DMS53 treated with DMSO at 0.1 percent for 48 hours (cell line): ENCODE data around the gene ACOT11.

Experiments
- DNase-seq: peaks from one replicate; lab custom pipeline; 2025; ENCODE audit not compliant: unreplicated experiment; lab: John Stamatoyannopoulos, UW

ACOT11 gene

GRCh38 chr1:54640863-54641836, 93.1 kb downstream of the ACOT11 start, which contains the start of gene MROH7:
MROH7 (plus strand) TSS chr1:54641786; CDS start chr1:54652927, 11,141 bp downstream.
- no peak for DNase-seq

DNA sequence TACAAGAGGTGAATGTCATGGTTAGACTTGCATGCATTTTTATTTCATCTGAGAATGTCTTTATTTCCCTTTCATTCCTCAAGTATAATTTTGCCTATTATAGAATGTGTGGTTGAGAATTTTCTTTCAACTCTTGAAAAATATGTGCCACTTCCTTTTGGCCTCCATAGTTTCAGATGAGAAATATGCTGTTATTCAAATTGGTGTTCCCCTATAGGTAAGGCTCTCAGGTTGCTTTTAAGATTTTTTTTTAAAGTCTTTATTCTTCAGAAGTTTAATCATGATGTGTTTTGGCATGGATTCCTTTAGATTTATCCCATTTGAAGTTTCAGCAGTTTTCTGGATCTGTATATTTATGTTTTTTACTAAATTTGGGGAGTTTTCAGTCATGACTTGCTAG, 95.7 kb downstream of the ACOT11 start:
- DNase-seq = no peak

- no peak for DNase-seq
Measured at GRCh38 chr1:54645806-54646676, 98.0 kb downstream of the ACOT11 start.

- no peak for DNase-seq
Measured at GRCh38 chr1:54649130-54649898, 101.3 kb downstream of the ACOT11 start.

GRCh38 chr1:54649921-54650320, 101.9 kb downstream of the ACOT11 start:
- DNase-seq = no peak

GRCh38 chr1:54650417-54650816, 102.4 kb downstream of the ACOT11 start:
- DNase-seq = no peak

GRCh38 chr1:54651608-54652007, 103.6 kb downstream of the ACOT11 start:
- DNase-seq = no peak

DNA sequence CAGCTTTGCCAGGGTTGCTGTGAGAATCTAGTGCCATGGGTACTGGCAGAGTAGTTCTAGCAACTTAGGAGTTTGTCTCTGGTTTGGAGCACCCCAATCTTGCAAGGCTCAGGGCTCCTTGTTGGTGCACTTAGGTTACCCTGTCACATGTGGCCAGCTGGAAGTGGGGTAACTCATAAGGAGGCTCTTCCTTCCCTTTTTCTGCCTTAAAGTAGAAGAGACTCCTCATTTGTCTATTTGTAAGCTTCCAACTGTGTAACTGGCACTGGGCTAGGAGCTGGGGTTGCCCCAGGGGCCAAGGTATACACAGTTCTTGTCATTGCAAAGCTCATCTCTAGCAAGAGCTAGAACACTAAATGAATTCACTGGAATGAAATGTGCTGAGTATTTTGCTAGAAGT, 104.1 kb downstream of the ACOT11 start:
- DNase-seq = no peak

DNA sequence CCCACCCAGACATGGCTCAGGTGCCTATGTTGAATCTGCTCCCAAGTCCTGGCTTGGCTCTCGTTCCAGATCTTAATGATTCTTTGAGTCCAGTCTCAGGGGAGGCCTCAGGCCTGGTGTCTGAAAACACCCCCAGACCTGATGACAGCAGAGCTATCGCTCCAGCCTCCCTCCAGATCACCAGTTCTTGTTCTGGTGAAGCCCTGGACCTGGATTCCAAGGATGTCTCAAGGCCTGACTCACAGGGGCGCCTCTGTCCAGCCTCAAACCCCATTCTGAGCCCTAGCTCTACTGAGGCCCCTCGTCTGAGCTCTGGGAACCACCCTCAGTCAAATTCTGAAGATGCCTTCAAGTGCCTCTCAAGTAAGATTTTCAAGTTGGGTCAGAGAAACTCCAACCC, 105.0 kb downstream of the ACOT11 start:
- DNase-seq = no peak

DNA sequence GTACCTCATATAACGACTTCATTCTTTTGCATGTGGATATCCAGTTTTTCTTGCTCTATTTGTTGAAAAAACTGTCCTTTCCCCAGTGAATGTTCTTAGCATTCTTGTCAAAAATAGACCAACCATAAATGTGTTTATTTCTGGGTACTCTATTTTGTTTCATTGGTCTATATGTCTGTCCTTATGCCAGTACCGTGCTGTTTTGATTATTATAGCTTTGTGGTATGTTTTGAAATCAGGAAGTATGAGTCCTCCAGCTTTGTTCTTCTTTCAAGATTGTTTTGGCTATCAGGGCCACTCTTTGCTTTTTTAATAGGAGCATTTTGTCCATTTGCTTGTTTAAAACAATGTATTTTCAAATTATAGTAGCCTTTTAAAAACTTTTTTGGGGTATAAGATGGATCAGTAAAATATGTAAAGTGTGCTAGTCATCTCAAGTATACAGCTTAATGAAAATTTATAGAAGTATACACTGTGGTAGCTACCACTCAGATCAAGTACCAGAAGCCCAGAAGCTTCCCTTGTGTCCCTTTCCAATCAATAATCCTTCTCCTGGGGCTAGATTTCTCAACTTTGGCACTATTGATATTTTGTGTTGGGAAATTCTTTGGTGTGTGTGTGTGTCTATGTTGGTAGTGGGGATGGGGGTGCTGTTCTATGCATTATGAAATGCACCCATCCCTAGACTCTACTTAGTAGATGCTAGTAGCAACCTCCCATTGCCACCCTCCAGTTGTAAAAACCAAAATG, 110.3 kb downstream of the ACOT11 start:
- no peak for DNase-seq
